ENCODE results near the gene OXLD1.

DNA sequence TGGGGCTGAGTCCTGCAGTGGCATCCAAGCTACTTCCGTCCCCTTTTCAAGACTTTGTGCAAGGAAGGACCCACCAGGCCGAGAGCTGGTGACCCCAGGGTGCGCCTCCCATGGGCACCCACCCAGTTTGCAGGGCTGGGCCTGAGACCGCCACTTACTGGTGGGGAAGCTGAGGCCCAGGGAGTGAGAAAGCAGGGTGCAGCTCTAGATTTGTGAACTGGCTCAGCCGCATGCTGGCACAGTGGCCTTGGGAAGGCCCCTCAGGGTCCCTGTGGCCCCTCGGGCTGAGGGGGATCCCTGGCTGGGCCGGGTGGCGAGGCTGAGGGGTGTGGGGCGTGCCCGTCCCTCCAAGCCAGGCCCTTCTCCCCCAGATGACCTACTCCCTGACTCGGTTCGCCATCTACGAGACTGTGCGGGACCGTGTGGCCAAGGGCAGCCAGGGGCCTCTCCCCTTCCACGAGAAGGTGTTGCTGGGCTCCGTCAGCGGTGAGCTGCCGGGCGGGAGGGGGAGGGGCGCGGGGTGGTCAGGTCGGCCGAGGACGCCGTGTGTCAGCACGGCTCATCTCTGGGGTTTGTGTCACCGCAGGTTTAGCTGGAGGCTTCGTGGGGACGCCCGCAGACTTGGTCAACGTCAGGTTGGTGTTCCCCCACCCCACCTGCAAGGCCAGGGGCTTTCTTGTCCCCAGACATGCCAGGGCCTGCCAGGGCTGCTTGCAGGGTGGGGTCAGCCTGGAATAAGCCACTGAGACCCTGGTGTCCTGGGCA is 48.9 kb upstream of the OXLD1 start:
- no peak for TF ChIP-seq POLR2A (IDR thresholded peaks at IDR 0.05)
- TF ChIP-seq CTCF (IDR thresholded peaks at IDR 0.05) = no peak

Measured in esophagus squamous epithelium (tissue), 4 donors.